KMS-11 (cell line): ENCODE results near the gene RTN3.
A peak's percentile ranks its signal among the peaks of the same experiment; 100 is the strongest.

Source experiments
- H2AFZ ChIP-seq: fragments of 200-600 bp; sonication (generic); 2 replicates; pipeline ENCODE4 v1.6.1; 2016; ENCODE audit warnings: antibody characterized with exemption, mixed run types, low read depth
- H3K27ac ChIP-seq: fragments of 200-600 bp; sonication (generic); 2 replicates; pipeline ENCODE4 v1.6.1; 2016; ENCODE audit warnings: mild to moderate bottlenecking, mixed run types
- H3K27me3 ChIP-seq: fragments of 200-600 bp; sonication (generic); 2 replicates; pipeline ENCODE4 v1.6.1; 2017; ENCODE audit warnings: mild to moderate bottlenecking, low read depth, mixed run types, moderate library complexity; ENCODE audit not compliant: insufficient read depth
- H3K36me3 ChIP-seq: fragments of 200-600 bp; sonication (generic); 2 replicates; pipeline ENCODE4 v1.6.1; 2017; ENCODE audit warnings: mild to moderate bottlenecking, mixed run types; ENCODE audit not compliant: insufficient read depth
- H3K4me1 ChIP-seq: fragments of 200-600 bp; sonication (generic); 2 replicates; pipeline ENCODE4 v1.6.1; 2016; ENCODE audit warnings: mild to moderate bottlenecking, low read depth, mixed run types; ENCODE audit not compliant: poor library complexity, severe bottlenecking
- H3K4me2 ChIP-seq: fragments of 200-600 bp; sonication (generic); 2 replicates; pipeline ENCODE4 v1.7.0; 2016; ENCODE audit warnings: mild to moderate bottlenecking, mixed run types
- H3K4me3 ChIP-seq: fragments of 200-600 bp; sonication (generic); IDR thresholded peaks from 2 replicates; pipeline ENCODE4 v1.6.1; 2017; ENCODE audit warnings: low read depth, low read length, mixed read lengths; ENCODE audit not compliant: insufficient read depth
- H3K79me2 ChIP-seq: fragments of 200-600 bp; sonication (generic); 2 replicates; pipeline ENCODE4 v1.6.1; 2016; ENCODE audit warnings: low read depth, mixed run types; ENCODE audit not compliant: insufficient read depth
- H3K9ac ChIP-seq: fragments of 200-600 bp; sonication (generic); 2 replicates; pipeline ENCODE4 v1.6.1; 2016; ENCODE audit warnings: mild to moderate bottlenecking, mixed run types
- H4K20me1 ChIP-seq: fragments of 200-600 bp; sonication (generic); 2 replicates; pipeline ENCODE4 v1.6.1; 2016; ENCODE audit warnings: mild to moderate bottlenecking, mixed run types; ENCODE audit not compliant: insufficient read depth
- CTCF ChIP-seq: fragments of 200-600 bp; sonication (generic); conservative IDR thresholded peaks from 2 replicates; pipeline ENCODE4 v1.6.1; 2017; ENCODE audit warnings: low read depth, mild to moderate bottlenecking, antibody characterized with exemption, low read length, moderate library complexity, mixed read lengths

Gene RTN3

GRCh38 chr11:63764340-63764678 lies 83.0 kb downstream of the RTN3 start:
- Histone ChIP-seq H3K36me3 (no peaks in the 10 kb centered on the region), H2AFZ (no peak overlapping the region), H3K79me2 (peaks cover 6% of the 10 kb centered on the region; the same call in 1 of the 2 replicates), H4K20me1 (no peaks in the 10 kb centered on the region), H3K4me1 (no peaks in the 10 kb centered on the region), H3K4me3 (no peak overlapping the region), H3K9ac (no peak overlapping the region), H3K4me2 (no peak overlapping the region), H3K27me3 (no peaks in the 10 kb centered on the region), H3K27ac (no peak overlapping the region)
- TF ChIP-seq CTCF, result no peak

GRCh38 chr11:63764679-63765647 lies 83.7 kb downstream of the RTN3 start:
- TF ChIP-seq CTCF, result no peak
- Histone ChIP-seq H3K79me2 (peaks cover 6% of the 10 kb centered on the region; the same call in 1 of the 2 replicates), H3K4me1 (no peaks in the 10 kb centered on the region), H3K4me3 (no peak overlapping the region), H4K20me1 (no peaks in the 10 kb centered on the region), H3K36me3 (no peaks in the 10 kb centered on the region), H3K4me2 (no peak overlapping the region), H3K27me3 (no peaks in the 10 kb centered on the region), H3K9ac (no peak overlapping the region), H3K27ac (no peak overlapping the region), H2AFZ (no peak overlapping the region)

- Histone ChIP-seq H3K4me3 (no peak overlapping the region), H3K9ac (no peak overlapping the region), H3K4me1 (no peaks in the 10 kb centered on the region), H3K36me3 (no peaks in the 10 kb centered on the region), H4K20me1 (no peaks in the 10 kb centered on the region), H3K27me3 (no peaks in the 10 kb centered on the region; the same call in 1 of the 2 replicates), H3K27ac (no peak overlapping the region), H3K4me2 (no peak overlapping the region), H3K79me2 (peaks cover 6% of the 10 kb centered on the region; the same call in 1 of the 2 replicates), H2AFZ (no peak overlapping the region)
- TF ChIP-seq CTCF, result no peak
Observed at GRCh38 chr11:63765688-63766241, 84.5 kb downstream of the RTN3 start.

- H3K79me2 ChIP-seq, result peaks cover 6% of the 10 kb centered on the region; the same call in 1 of the 2 replicates
- no peak for TF ChIP-seq CTCF
- H3K27me3 ChIP-seq, result no peaks in the 10 kb centered on the region; the same call in 1 of the 2 replicates
- peak overlapping the region; percentile 30 for H3K4me3 ChIP-seq
- peak overlapping the region; percentile 24; the same call in 1 of the 2 replicates for H3K9ac ChIP-seq
- H3K36me3 ChIP-seq, result no peaks in the 10 kb centered on the region
- no peaks in the 10 kb centered on the region for H4K20me1 ChIP-seq
- H3K4me2 ChIP-seq, result peak overlapping the region; percentile 81
- H2AFZ ChIP-seq, result no peak overlapping the region
- H3K27ac ChIP-seq, result no peak overlapping the region
- no peaks in the 10 kb centered on the region for H3K4me1 ChIP-seq
Observed at GRCh38 chr11:63766531-63767235, 85.4 kb downstream of the RTN3 start.
